ENCODE measurements around the gene DRAXIN.
A peak's percentile ranks its signal among the peaks of the same experiment; 100 is the strongest.

- TF ChIP-seq CTCF (optimal IDR thresholded peaks at IDR 0.05 in 1 of 3, IDR thresholded peaks at IDR 0.05 in 1 of 3, conservative IDR thresholded peaks at IDR 0.05 in 1 of 3; ENCODE audit: extremely low read depth in 1 of 3, insufficient read depth in 2 of 3, low read length in 3 of 3) (no peak), EZH2 (IDR thresholded peaks at IDR 0.05; ENCODE audit: low read length) (peak; percentile 91)
Observed at GRCh38 chr1:11690397-11691301, 861 bp upstream of the DRAXIN start.
